T-helper 2 cell treated with Interferon-gamma antibody and Interleukin-4, amounts not matched to agents 5 μg/mL and 100 μg/mL, for 36 hours (primary cell): ENCODE results near the gene COL4A1.

Experiments used
- DNase-seq: peaks from one replicate; pipeline ENCODE4 v3.0.0; 2021; ENCODE audit warnings: low spot score
- H3K27ac Mint-ChIP-seq: one replicate; pipeline ENCODE4 v1.8.0; 2021; ENCODE audit warnings: mild to moderate bottlenecking, mixed read lengths
- H3K27me3 Mint-ChIP-seq: one replicate; pipeline ENCODE4 v1.8.0; 2021; ENCODE audit warnings: low read depth, mixed read lengths
- H3K36me3 Mint-ChIP-seq: one replicate; pipeline ENCODE4 v1.8.0; 2021; ENCODE audit warnings: low read depth, mixed read lengths
- H3K4me1 Mint-ChIP-seq: one replicate; pipeline ENCODE4 v1.8.0; 2021; ENCODE audit warnings: low read depth, mixed read lengths
- H3K4me3 Mint-ChIP-seq: one replicate; pipeline ENCODE4 v1.8.0; 2022; ENCODE audit warnings: mild to moderate bottlenecking, moderate library complexity, mixed read lengths
- H3K9me3 Mint-ChIP-seq: one replicate; pipeline ENCODE4 v1.8.0; 2021; ENCODE audit warnings: mixed read lengths

Gene COL4A1

GRCh38 chr13:110258876-110259631, 47.9 kb downstream of the COL4A1 start:
- Mint-ChIP-seq H3K27me3 (peaks cover 10% of the 10 kb centered on the region), H3K27ac (no peak overlapping the region), H3K4me1 (no peaks in the 10 kb centered on the region), H3K9me3 (no peaks in the 10 kb centered on the region), H3K36me3 (no peaks in the 10 kb centered on the region), H3K4me3 (no peak overlapping the region)
- DNase-seq = no peak

- no peaks in the 10 kb centered on the region for H3K36me3 Mint-ChIP-seq
- no peak for DNase-seq
- no peak overlapping the region for H3K27ac Mint-ChIP-seq
- H3K27me3 Mint-ChIP-seq = peaks cover 5% of the 10 kb centered on the region
- no peaks in the 10 kb centered on the region for H3K4me1 Mint-ChIP-seq
- H3K4me3 Mint-ChIP-seq = no peak overlapping the region
- H3K9me3 Mint-ChIP-seq = no peaks in the 10 kb centered on the region
These were observed 49.5 kb downstream of the COL4A1 start for GRCh38 chr13:110257408-110257807.

GRCh38 chr13:110256126-110256905, 50.6 kb downstream of the COL4A1 start:
- Mint-ChIP-seq H3K27me3 (peaks cover 4% of the 10 kb centered on the region), H3K9me3 (no peaks in the 10 kb centered on the region), H3K27ac (no peak overlapping the region), H3K4me3 (no peak overlapping the region), H3K4me1 (no peaks in the 10 kb centered on the region), H3K36me3 (no peaks in the 10 kb centered on the region)
- no peak for DNase-seq

- no peak for DNase-seq
- H3K9me3 Mint-ChIP-seq = no peaks in the 10 kb centered on the region
- no peak overlapping the region for H3K4me3 Mint-ChIP-seq
- H3K4me1 Mint-ChIP-seq = no peaks in the 10 kb centered on the region
- no peaks in the 10 kb centered on the region for H3K36me3 Mint-ChIP-seq
- peaks cover 2% of the 10 kb centered on the region for H3K27me3 Mint-ChIP-seq
- H3K27ac Mint-ChIP-seq = peak overlapping the region; percentile 37
These were observed 52.0 kb downstream of the COL4A1 start for GRCh38 chr13:110254751-110255553.

DNA sequence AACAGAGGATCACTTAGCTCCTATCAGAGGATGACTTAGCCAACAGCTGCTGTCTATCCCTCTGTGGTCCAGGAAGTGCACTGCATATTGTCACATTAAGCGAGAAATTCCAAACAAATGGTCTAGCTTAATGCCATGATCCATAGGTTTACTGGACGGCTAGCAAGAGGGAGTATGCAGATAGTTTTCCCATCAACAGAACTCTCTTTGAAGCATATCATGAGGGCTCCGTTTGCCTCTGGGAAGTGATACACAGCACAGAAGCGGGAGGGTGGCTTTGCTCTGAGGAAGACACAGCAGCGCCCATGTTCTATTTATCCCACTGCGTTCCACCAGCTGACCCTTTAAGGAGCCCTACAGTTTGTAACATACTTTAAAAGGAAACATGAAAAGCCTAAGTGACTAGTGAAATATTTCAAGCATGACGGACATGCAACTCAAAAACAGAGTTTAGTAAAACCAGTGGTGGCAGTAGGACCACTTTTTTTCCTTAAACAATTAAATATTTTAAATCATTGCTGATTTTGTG, 52.7 kb downstream of the COL4A1 start:
- H3K27me3 Mint-ChIP-seq = peaks cover 2% of the 10 kb centered on the region
- H3K27ac Mint-ChIP-seq = no peak overlapping the region
- no peaks in the 10 kb centered on the region for H3K36me3 Mint-ChIP-seq
- DNase-seq = no peak
- H3K4me1 Mint-ChIP-seq = no peaks in the 10 kb centered on the region
- H3K9me3 Mint-ChIP-seq = no peaks in the 10 kb centered on the region
- H3K4me3 Mint-ChIP-seq = no peak overlapping the region

DNA sequence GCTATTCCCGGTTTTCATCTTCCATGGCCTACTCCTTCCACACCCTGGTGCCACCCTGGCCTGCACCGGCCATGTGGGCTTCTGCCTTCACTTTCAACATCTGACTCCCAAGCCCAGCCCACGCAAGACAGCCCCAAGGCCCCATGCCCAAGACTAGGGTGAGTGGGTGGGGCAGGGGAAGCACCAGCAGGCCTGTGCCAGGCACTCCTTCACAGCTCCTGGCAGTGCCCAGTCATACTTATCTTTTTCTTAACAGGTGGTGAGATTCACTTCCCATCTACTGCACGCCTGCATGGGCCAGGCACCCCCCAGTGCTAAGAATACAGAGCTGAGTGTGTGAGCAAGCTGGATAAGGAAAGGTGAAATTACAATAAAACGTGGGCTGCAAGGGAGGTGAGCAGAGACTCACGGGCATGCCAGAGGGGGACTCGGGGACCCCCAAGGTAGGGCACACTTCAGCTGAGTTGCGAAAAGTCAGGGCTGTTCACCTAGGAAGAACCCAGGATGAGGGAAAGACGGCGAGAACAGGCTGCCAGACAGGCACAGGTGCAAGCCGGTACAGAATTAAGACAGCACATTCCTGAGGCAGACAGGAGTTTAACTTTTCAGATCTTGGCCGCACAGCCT, 55.7 kb downstream of the COL4A1 start:
- no peak overlapping the region for H3K27ac Mint-ChIP-seq
- no peaks in the 10 kb centered on the region for H3K9me3 Mint-ChIP-seq
- H3K27me3 Mint-ChIP-seq = no peaks in the 10 kb centered on the region
- no peaks in the 10 kb centered on the region for H3K36me3 Mint-ChIP-seq
- DNase-seq = no peak
- H3K4me1 Mint-ChIP-seq = peaks cover 2% of the 10 kb centered on the region
- no peak overlapping the region for H3K4me3 Mint-ChIP-seq

- no peak for DNase-seq
These were observed 56.6 kb downstream of the COL4A1 start for GRCh38 chr13:110250258-110250891.

GRCh38 chr13:110249326-110249725, 57.6 kb downstream of the COL4A1 start:
- DNase-seq = no peak
- Mint-ChIP-seq H3K27me3 (no peaks in the 10 kb centered on the region), H3K4me3 (no peak overlapping the region), H3K36me3 (no peaks in the 10 kb centered on the region), H3K4me1 (peaks cover 2% of the 10 kb centered on the region), H3K9me3 (no peaks in the 10 kb centered on the region), H3K27ac (no peak overlapping the region)

More at GRCh38 chr13:110250258-110250891, 56.6 kb downstream of the COL4A1 start:
- Mint-ChIP-seq H3K27me3 (no peaks in the 10 kb centered on the region), H3K4me1 (peaks cover 2% of the 10 kb centered on the region), H3K9me3 (no peaks in the 10 kb centered on the region), H3K4me3 (no peak overlapping the region), H3K27ac (no peak overlapping the region), H3K36me3 (no peaks in the 10 kb centered on the region)

DNA sequence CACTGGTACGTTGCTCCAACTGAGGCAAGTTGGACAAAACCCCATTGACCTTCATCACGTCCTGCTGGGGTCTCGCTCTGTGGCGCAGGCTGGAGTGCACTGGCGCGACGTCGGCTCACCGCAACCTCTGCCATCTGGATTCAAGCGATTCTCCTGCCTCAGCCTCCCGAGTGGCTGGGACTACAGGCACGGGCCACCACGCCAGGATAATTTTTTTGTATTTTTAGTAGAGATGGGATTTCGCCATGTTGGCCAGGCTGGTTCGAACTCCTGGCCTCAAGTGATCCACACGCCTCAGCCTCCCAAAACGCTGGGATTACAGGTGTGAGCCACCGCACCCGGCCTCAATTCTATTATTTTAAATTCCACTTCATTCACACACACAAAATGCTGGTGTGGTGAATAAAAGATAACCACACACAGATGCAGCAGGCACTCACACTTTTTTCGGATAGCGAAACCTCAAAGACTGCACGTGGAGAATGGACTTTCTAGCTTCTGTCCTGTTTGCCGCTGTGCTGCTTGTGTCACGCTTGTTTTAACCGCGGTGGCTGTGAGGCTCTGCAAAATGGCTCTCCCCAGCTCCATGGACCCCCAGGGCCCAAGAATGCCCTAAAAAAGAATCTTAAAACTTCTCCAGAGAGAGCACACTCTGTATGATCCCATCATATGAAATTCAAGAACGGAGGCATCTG, 58.4 kb downstream of the COL4A1 start:
- Mint-ChIP-seq H3K9me3 (no peaks in the 10 kb centered on the region), H3K4me3 (no peak overlapping the region), H3K27ac (no peak overlapping the region), H3K27me3 (no peaks in the 10 kb centered on the region), H3K4me1 (peaks cover 2% of the 10 kb centered on the region), H3K36me3 (no peaks in the 10 kb centered on the region)
- no peak for DNase-seq

GRCh38 chr13:110246530-110246929, 60.4 kb downstream of the COL4A1 start:
- Mint-ChIP-seq H3K4me1 (peaks cover 2% of the 10 kb centered on the region), H3K27ac (no peak overlapping the region), H3K4me3 (no peak overlapping the region), H3K9me3 (no peaks in the 10 kb centered on the region), H3K36me3 (no peaks in the 10 kb centered on the region), H3K27me3 (no peaks in the 10 kb centered on the region)
- DNase-seq = no peak

GRCh38 chr13:110245416-110245899, 61.5 kb downstream of the COL4A1 start:
- no peaks in the 10 kb centered on the region for H3K36me3 Mint-ChIP-seq
- H3K4me3 Mint-ChIP-seq = no peak overlapping the region
- DNase-seq = no peak
- H3K9me3 Mint-ChIP-seq = no peaks in the 10 kb centered on the region
- H3K4me1 Mint-ChIP-seq = peaks cover 2% of the 10 kb centered on the region
- no peaks in the 10 kb centered on the region for H3K27me3 Mint-ChIP-seq
- H3K27ac Mint-ChIP-seq = no peak overlapping the region

- no peak overlapping the region for H3K4me3 Mint-ChIP-seq
- H3K36me3 Mint-ChIP-seq = no peaks in the 10 kb centered on the region
- peaks cover 2% of the 10 kb centered on the region for H3K4me1 Mint-ChIP-seq
- H3K27me3 Mint-ChIP-seq = no peaks in the 10 kb centered on the region
- no peaks in the 10 kb centered on the region for H3K9me3 Mint-ChIP-seq
- no peak for DNase-seq
- H3K27ac Mint-ChIP-seq = no peak overlapping the region
These were observed 62.0 kb downstream of the COL4A1 start for GRCh38 chr13:110244976-110245375.
